NCI-H524 (cell line): Measurements from ENCODE around the gene EFL1.
"Not testable (repeated sequence)": the region's sequence is repeated elsewhere in the genome, so short reads cannot be mapped to it uniquely, and the experiment has no call there.

ENCODE experiments used
- DNase-seq, 2 experiments: peaks; one replicate each; lab custom pipeline; 2025; lab: John Stamatoyannopoulos, UW

Gene EFL1

DNA sequence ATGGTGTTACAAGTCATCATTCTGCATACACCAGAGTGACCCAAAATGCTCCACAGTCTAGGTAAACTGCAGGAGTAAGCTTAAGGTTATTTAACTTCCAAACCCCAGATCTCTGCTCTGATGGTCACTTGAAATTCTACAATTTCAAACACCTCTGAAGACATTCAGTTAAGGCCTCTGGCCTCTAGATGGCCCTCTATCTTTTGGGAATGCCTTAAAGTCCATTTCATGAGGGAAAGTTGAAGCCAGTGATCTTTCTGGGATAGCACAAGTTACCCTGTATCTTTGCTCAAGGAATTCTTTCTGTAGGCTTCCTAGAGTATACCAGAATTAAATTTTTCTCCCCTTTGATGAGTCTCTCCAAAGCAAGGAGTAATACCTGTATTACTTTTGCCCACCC lies 18.7 kb upstream of the EFL1 start:
- DNase-seq = not testable (repeated sequence)

DNA sequence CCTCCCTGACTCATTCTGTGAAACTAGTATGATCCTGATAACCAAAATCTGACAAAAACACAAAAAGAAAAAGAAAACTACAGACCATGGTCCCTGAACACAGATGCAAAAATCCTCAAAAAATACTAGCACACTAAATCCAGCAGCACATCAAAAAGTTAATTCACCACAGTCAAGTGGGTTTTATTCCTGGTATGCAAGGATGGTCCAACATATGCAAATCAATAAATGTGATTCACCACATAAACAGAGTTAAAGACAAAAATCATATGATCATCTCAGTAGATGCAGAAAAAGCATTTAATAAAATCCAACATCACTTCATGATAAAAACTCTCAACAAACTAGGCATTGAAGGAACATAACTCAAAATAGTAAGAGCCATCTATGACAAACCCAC lies 12.9 kb upstream of the EFL1 start:
- no peak for DNase-seq

DNA sequence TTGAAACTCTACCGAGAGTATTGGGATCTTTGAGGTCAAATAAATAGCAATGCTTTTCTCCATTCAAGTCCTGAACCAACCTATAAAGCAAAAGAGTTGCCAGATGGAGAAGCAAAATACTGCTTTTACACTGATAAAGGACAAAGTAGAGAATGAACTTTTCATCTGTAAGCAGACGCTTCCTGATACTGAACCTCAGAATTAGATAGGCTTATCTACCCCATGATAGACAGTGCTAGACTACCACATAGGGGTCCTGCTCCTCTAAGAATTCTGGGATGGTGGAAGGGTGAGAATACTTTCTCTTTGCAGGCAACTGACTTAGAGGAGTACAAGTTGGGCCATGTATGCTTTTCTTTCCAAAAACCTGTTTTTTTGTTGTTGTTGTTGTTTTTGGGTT lies 9.6 kb upstream of the EFL1 start:
- no peak for DNase-seq

DNA sequence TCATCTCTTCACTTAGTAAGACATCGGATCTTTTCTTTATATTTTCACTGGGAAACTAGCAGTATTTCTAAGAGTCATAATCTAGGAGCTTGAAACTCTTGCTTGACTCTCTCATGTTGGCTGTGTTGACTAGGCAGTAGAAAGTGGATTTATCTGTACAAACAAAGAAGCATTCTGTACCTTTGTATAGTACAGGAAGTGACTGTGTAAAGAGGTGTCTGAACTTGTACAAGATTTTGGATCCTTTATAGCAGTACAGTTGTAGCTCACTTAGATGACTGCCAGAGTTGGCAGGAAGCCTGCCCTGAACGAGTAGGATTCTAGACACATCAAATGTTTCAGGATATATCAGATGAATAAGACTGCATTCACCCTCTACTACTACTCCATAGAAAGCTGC lies 5.9 kb upstream of the EFL1 start:
- not testable (repeated sequence) for DNase-seq

DNA sequence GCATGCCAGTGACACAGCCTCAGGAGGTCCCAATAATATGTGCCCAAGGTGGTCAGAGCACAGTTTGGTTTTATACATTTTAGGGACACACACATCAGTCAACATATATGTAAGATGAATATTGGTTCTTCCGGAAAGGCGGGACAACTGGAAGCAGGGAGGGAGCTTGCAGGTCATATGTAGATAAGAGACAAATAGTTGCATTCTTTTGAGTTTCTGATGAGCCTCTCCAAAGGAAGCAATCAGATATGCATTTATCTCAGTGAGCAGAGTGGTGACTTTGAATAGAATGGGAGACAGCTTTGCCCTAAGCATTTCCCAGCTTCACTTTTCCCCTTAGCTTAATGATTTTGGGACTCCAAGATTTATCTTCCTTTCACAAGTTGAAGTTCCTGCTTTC lies 4.6 kb upstream of the EFL1 start:
- DNase-seq = not testable (repeated sequence)

DNA sequence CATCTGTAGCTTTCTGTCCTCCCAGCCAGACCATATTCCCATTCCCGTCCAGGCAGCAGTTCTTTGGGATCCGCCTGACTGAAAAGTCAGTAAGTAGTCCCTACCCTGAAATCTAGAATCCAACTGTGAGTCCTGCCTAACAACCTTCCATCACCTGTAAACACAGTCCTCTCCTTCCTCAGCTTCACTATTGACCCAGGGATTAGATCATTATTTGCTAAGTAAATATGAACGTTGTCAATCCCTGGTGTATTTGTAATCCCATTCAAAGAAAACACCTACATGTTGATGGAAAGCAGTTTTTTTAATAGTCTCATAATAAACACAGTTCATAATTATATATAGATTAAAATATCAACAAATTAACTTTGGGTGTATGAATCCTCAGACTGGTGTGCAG lies 816 bp upstream of the EFL1 start:
- DNase-seq = no peak

DNA sequence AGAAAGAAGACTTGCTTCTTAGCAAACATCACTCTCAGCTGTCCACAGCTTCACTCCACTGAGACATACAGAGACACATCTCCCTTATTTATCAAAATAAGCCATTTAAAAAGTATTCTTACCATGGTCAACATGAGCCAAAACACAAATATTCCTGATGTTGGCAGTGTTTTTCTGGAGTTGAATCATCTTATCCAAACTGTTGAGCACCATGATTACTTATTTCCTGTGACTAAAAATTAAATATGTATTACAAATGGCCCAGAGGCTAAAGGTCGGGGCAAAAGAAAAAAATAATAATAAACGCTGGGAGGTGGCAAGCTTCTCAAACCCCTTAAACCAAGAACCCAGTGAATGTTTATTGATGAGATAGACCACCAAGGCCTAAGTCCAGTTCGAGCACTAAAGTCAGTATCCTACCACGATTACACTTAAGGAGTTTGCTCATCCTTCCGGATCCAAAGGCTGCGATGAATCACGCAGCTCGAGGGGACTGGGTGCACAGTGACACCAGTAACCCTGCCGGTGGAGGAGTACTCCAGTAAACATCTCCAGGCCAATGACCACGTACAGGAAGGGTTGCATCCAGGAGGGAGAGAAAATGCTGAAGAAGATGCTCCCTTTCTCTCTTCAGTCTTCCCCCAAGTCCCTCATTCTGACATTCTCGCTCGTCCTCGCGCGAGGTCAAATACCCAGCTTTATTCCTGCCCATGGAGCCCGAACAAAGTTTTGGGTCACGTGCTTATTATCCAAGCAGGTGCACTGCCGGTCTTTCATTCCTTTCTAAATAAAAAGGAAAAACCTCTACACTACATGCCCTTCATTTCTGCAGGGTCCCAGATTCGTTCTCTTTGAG lies 740 bp downstream of the EFL1 start:
- DNase-seq = peak in 1 of 2 experiments; percentile 54

DNA sequence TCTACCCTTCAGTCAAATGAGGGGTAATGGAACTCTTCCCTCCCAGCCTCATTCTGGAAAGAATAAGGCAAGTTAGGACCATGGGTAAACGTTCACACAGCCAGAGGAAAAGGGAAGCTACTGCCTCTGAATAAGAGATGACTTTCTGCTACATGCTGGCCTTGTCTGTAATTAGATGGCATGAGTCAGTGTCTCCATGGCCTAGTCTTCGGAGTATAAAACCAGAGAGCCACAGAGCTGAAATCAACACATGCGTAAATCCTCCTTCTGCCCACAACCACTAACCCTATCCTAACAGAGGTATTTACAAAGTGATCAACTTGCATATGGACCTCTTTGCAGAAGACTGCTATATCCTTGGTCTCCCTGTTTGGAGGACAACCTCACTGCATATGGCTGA lies 14.3 kb downstream of the EFL1 start:
- not testable (repeated sequence) for DNase-seq

DNA sequence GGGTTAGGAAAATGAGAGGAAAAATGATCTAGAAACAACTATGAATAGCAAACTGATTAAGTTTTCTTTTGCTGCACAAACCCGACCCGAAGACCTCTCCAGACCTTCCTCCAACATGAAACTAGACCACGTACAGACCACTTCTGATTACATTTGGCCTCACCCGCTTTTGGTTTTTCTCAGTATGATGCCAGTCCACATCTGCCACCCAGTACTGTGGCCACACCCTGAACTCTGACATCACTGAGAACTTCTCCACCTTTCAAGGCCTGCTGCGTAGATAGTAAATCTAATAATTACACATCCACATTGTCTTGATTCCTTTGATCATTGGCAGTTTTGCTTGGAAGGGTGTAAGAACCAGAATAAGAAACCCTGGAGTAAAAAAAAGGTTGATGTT lies 16.6 kb downstream of the EFL1 start:
- not testable (repeated sequence) for DNase-seq

DNA sequence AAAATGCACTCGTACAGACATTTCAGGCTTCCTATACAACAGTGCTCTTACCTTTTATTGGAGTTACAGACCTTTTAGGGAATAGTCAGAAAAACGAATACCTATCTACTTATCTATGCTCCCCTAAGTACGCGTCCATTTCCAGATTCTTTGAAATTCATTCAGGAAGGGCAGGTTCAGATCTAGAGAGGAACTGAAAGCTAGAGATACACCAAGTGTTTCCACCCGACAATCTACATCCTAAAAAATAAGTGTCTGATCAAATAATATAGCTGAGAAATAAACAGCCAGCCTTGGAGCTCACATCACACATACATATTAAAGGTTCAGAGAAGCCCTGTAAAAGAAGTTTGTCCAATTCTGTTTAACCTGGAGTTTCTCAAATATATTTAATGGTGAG lies 18.9 kb downstream of the EFL1 start:
- DNase-seq = not testable (repeated sequence)

DNA sequence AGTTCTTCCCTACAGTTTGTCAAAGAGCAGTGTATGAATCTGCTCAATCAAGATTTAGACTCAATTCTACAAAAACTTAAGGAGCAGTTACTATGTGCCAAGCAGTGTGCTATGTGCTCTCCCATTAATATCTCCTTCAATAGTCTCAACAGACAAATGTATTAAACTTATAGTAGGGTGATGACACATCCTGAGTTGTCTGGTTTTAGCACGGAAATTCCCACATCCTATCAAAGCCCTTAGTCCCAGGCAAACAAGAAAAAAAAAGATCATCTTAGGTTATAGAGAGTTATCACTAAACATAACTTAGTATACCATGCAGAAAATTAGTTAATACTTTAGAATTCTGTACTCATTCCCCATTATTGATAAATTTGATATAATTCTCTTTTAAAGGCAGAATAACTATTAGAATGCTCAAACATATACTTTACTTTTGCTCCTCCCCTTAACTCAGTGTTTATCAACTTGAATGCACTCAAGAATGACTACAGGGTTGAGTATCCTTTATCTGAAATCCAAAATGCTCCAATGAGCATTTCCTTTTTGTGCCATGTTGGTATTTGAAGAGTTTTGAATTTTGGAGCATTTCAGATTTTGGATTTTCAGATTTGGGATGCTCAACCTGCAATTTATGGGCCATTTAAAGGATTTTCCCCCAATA lies 20.6 kb downstream of the EFL1 start:
- DNase-seq = not testable (repeated sequence)

DNA sequence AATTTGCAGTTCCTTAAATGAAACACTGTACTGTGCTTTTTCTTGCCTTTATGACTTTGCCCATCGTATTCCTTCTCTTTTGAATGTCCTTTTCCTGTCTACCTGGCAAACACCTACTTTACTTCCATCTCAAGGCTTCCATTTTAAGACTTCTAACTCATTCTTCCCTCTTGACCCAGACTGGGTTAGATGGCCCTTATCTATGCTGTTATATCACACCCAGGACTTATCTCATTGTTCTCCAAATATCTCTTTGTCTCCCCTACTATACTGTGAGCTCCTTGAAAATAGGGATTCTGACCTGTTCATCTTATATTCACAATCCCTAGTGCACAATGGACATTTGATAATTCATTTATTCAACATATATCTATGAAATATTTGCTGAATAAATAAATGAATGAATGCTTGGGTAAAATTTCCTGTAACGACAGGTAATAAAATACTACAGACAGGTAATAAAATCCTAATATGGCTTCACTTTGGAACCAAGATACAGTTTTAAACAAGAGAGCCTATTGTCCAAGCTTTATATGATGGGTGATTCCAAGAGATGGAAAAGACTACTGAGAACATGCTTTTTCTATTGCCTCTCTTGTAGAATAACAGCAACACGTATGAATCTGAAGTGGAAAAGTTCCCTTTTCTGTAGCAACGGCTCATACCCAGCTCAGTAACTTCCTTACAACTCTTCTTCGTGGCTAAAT lies 22.7 kb downstream of the EFL1 start:
- no peak for DNase-seq

DNA sequence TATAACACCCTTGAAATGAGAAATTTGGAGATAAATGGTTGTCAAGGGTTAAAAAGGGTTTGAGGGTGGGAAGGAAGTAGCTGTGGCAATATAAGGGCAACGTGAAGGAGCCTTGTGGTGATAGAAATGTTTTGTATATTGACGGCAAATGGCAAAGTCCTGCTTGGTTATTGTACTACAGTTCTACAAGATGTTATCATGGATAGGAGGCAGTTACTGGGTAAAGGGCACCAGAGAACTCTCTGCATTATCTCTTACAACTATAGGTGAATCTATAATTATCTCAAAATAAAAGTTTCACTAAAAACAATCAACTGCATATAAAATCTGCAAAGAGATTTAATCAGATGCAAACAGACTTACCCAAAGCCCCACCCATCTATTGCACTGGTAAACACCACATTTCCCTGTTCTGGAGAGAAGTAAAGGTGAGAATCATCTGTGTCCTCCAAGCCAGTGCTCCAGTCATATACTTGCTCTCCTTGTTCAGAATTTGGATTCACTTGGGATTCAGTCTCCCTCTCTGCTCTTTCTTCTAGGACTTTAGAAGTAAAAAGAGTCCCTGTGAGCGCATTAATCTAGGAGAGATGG lies 24.5 kb downstream of the EFL1 start:
- not testable (repeated sequence) for DNase-seq

DNA sequence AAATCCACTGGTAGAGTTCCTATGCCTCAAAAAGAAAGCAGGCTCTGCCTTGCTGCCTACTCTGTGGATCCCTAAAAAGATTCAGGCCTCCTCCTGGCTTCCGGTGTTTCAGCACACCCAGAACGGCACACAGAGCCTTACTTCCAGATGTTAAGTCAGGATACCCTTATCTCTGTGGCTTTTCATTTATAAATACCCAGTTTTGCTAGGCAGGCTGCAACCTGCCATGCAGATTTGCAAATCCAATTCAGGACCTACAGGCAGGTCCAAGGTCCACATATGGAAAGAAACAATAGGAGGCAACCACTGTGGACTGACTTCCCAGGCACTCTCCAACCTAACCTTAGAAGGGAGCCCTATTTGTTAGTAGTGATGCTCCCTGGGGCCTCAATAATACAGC lies 30.7 kb downstream of the EFL1 start:
- no peak for DNase-seq

DNA sequence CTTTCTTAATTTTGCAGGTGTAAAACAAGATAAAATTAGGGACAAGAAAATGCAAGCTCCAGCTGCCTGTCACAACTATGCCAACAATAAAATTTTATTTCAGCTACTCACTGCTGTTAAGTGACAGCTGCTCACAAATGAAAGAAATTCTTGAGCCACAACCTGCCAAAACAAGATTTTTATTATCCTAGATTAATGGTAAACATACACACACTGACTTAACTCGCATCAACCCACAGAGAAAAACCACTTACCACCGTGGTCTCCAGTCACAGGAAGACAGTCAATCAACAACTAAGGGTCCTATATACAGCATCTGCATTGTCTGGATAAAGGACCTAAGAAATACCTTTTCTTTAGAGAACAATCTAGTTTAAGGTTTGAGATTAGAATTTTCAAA lies 31.3 kb downstream of the EFL1 start:
- no peak for DNase-seq

DNA sequence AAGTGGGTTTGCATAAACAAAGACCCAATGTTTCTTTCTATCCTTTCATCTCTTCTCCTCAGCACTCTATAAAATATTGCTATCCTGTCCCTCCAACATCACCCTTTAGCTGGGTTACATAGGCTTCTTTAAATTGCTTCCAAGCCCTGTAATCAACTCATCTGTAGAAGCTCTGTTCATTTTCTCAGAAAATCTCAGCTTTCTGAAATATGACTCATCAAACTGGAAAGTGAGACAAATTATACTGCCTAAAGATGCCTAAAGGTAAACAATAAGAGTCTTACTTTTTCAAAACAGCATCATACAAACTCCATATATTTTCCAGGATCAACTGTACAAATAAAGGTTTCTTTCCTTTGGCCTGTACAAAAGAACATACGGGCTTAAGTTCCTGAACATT lies 33.8 kb downstream of the EFL1 start:
- no peak for DNase-seq

DNA sequence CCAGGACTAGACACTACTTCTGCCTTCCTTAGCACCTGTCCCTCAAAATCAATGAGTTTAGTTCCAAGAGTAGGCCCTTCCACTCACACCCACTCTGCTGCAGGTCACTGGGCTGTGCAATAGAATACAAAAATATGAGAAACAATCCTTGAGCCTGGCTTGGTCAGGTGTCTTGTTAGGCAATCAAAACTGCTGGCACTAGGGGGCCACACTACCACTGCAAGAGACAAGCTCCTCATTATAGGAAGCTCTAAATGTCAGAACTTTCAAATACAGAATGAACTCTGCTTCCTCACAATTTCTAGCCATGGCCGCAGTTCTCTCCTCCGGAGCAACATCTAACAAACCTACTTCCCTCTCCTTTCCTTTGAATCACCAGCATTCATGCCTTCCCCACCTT lies 41.0 kb downstream of the EFL1 start:
- DNase-seq = not testable (repeated sequence)

DNA sequence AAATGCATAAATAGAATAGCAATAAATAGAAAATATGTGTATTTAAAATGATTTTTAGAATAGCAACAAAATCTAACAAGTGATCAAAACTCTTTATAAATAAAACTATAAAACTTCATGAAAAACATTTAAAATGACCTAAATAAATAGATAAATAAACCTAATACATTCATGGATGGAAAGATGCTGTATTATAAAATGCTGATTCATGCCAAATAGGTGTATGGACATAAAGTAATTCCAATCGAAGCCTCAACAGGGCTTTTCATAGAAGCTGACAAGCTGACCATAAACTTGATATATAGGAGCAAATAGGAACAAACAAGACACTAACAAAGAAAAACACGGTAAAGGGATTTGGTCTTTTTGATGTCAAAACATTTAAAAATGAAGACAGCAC lies 46.4 kb downstream of the EFL1 start:
- DNase-seq = not testable (repeated sequence)

DNA sequence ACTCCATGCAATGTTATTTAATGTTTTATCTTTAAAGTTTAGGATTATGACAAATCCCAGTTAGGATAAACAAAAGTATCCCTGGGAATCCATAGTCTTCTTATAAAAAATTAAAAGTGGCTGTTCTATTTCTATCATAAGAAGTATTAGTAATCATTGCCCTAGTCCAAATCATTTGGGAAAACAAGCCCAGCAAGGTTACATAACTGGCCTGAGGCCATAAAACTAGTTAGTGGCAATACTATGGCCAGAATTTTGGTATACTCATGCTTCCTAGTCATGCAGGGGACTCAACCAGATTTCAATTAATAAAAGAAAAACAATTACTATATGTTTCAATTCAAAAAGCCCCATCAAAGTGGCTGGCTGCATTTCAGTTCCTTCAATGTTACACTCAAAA lies 50.3 kb downstream of the EFL1 start:
- not testable (repeated sequence) for DNase-seq

DNA sequence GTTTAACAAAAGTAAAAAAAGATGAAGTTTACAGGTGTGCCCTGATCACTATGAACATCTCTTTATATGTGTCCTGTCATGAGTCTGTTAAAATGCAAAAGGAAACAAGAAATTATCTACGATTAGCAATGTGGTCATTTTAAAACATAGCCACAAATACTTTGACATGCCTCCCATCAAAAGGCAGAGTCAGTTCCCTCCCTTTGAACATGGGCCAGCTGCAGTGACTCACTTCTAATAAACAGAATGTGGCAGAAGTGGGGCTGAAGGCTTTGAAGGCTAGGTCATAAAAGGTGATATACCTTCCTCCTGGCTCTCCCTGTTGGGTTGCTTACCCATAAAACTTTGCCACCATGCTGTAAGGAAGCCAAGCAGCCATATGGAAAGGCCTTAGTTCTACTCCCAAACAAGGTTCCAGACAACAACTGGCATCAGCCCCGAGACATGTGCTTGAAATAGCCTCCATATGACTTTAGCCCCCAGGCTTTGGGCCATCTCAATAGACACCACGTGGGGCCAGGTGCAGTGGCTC lies 52.4 kb downstream of the EFL1 start:
- DNase-seq = peak in 1 of 2 experiments; percentile 32

DNA sequence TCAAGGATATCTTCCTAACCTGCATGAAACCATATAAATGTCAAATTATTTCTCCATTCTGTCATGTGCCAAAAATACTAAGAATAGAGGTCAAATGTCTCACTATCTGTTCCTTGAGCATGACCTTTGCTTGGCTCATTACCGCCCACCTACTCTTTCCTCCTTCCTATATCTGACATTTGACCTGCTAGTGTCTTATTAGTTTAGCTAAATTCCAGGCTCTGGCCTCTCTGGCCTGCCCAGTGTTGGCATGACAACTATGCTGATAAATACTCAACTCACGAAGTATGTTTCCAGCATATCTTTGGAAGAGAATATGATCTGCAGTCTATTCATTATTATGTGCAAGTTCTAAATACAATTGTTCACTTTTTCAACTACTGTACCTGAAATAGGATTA lies 58.0 kb downstream of the EFL1 start:
- DNase-seq = not testable (repeated sequence)
